ENCODE measurements around the gene NEB. TPM values are rescaled to one million over a fixed set of nuclear protein-coding genes. Genes with fewer than 3 reads are reported as not detected.

Gene NEB
- total and polyA plus RNA-seq, 2 of the 4 experiments (the other 2 are of a cell fraction), result under 0.01 TPM; not detected in 1

GRCh38 chr2:151691631-151692030, 42.6 kb downstream of the NEB start:
- Histone ChIP-seq H3K18ac (ENCODE audit: low read depth, low read length) (no peak overlapping the region), H2BK15ac (ENCODE audit: low read depth, low read length) (no peak overlapping the region), H2AK9ac (replicated peaks; ENCODE audit: low read depth, low read length, poor library complexity) (no peak overlapping the region), H2BK120ac (ENCODE audit: low read depth, low read length) (no peak overlapping the region), H4K5ac (ENCODE audit: low read depth, low read length) (no peak overlapping the region), H4K91ac (ENCODE audit: insufficient read depth, low read depth, low read length) (no peak overlapping the region), H2AFZ (replicated peaks; ENCODE audit: low read length, poor library complexity) (no peak overlapping the region), H3K23ac (ENCODE audit: low read depth, low read length) (no peak overlapping the region), H3K79me1 (ENCODE audit: low read depth in 1 of 2, low read length in 2 of 2) (no peaks in the 10 kb centered on the region), H3K14ac (replicated peaks; ENCODE audit: low read depth, low read length) (no peak overlapping the region), H3K4me1 (ENCODE audit: control insufficient read depth, insufficient read depth, low read length) (no peaks in the 10 kb centered on the region), H4K8ac (ENCODE audit: low read depth in 2 of 2, low read length in 2 of 2) (no peak overlapping the region), H3K27ac (ENCODE audit: insufficient read depth, low read length) (no peak overlapping the region), H3K56ac (ENCODE audit: extremely low read depth, insufficient read depth, low read length) (no peak overlapping the region), H2BK5ac (ENCODE audit: low read depth, low read length, poor library complexity, severe bottlenecking) (no peak overlapping the region), H3K4ac (ENCODE audit: low read depth, low read length) (no peak overlapping the region), H3K27me3 (ENCODE audit: control insufficient read depth, insufficient read depth, low read length) (no peaks in the 10 kb centered on the region), H2BK20ac (ENCODE audit: low read depth, low read length) (no peak overlapping the region), H3K36me3 (ENCODE audit: control insufficient read depth, insufficient read depth, low read length) (no peaks in the 10 kb centered on the region), H3K4me3 (ENCODE audit: insufficient read depth, low read depth, low read length) (no peak overlapping the region), H2AK5ac (ENCODE audit: low read depth, low read length) (no peak overlapping the region), H3K9me1 (ENCODE audit: insufficient read depth, low read length) (no peaks in the 10 kb centered on the region), H3K9ac (ENCODE audit: low read depth, low read length) (no peak overlapping the region), H4K20me1 (ENCODE audit: insufficient read depth, low read length) (no peaks in the 10 kb centered on the region), H3K9me3 (ENCODE audit: control insufficient read depth, insufficient read depth, low read length) (no peaks in the 10 kb centered on the region), H3K4me2 (ENCODE audit: low read depth, low read length) (no peak overlapping the region)
- dilution Hi-C loops (cut with HindIII; ENCODE audit: low sequenced_read_pairs, unreplicated experiment) (no loop called here), in situ Hi-C loops (cut with MboI; ENCODE audit: low sequenced_read_pairs) (no loop called here), intact Hi-C loops (cut with micrococcal nuclease) (no loop called here)
- DNase-seq (no peak), ATAC-seq (ENCODE audit: low read depth) (no peak)
- CTCF ChIA-PET, result interaction anchor here (1.1 kb wide), 1 partner anchor 334 kb away, joined by 3 read pairs; no protein-coding TSS in a partner anchor
- POLR2A ChIA-PET (ENCODE audit: unreplicated experiment), result no interaction called here
- TF ChIP-seq CTCF (conservative IDR thresholded peaks at IDR 0.05; ENCODE audit: low read depth, low read length), result no peak
- no peak for TF ChIP-seq USF2 (IDR thresholded peaks at IDR 0.05; ENCODE audit: low read depth, low read length)
- no peak for TF ChIP-seq MAZ (IDR thresholded peaks at IDR 0.05; ENCODE audit: borderline replicate concordance, low read depth, low read length)
- TF ChIP-seq CEBPB (IDR thresholded peaks at IDR 0.05; ENCODE audit: low read depth, low read length), result no peak
- TF ChIP-seq CHD1 (IDR thresholded peaks at IDR 0.05; ENCODE audit: low read depth, low read length), result no peak
- no peak for TF ChIP-seq RFX5 (IDR thresholded peaks at IDR 0.05; ENCODE audit: low read depth, low read length)
- TF ChIP-seq POLR2A (IDR thresholded peaks at IDR 0.05; ENCODE audit: low read depth, low read length), result no peak
- no peak for TF ChIP-seq BHLHE40 (IDR thresholded peaks at IDR 0.05; ENCODE audit: low read depth, low read length)
- BruUV-seq (replicated peaks), result no TSS peak
- no CpG with 5 or more reads among the region's 1 CpG for WGBS, 2 experiments (ENCODE audit: extremely low coverage in 2 of 2, insufficient read length in 1 of 2)

All from IMR-90 (cell line).